Measurements from ENCODE around the gene MX1.

DNA sequence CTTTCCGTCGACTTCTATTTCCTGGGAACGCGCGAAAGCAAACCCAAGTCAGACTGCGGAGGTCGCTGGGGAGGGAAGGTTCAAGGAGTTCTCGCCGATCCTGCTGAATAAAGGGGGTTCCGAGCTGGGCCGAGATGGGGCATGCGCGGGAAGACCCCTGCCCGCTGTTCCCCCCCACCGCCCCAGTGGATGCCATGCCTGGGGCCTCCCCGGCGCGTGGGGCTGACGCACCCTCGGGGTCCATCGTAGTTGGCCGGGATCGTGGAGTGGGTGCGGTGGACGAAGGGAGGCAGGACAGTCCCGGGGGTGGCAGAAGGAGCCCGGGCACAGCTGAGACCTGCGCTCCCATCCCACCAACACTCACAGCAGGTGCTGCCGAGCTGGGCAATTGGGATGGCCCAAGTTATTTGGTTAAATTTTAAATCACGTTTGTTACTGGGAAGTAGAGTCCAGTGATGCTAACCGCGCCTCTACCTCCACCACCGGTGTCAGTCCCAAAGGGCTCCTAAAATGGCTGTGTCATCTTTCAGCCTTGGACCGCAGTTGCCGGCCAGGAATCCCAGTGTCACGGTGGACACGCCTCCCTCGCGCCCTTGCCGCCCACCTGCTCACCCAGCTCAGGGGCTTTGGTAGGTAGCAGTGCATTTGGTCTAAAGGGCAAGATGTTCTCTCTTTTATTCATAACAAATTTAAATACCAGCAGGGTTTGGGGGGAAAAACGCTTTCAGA lies 801 bp downstream of the MX1 start:
- TF ChIP-seq, protein P1, sequence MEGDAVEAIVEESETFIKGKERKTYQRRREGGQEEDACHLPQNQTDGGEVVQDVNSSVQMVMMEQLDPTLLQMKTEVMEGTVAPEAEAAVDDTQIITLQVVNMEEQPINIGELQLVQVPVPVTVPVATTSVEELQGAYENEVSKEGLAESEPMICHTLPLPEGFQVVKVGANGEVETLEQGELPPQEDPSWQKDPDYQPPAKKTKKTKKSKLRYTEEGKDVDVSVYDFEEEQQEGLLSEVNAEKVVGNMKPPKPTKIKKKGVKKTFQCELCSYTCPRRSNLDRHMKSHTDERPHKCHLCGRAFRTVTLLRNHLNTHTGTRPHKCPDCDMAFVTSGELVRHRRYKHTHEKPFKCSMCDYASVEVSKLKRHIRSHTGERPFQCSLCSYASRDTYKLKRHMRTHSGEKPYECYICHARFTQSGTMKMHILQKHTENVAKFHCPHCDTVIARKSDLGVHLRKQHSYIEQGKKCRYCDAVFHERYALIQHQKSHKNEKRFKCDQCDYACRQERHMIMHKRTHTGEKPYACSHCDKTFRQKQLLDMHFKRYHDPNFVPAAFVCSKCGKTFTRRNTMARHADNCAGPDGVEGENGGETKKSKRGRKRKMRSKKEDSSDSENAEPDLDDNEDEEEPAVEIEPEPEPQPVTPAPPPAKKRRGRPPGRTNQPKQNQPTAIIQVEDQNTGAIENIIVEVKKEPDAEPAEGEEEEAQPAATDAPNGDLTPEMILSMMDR (IDR thresholded peaks at IDR 0.05; ENCODE audit: poor library complexity, severe bottlenecking), result no peak
- no peak for TF ChIP-seq POLR2AphosphoS5 (IDR thresholded peaks at IDR 0.05)
